Astrocyte (in vitro differentiated cells and primary cell): Measurements from ENCODE around the gene CDH23. TPM values are rescaled to one million over a fixed set of nuclear protein-coding genes. Genes with fewer than 3 reads are reported as not detected.

Experiments used
- DNase-seq: peaks from one replicate; pipeline ENCODE4 v3.0.0-alpha.2; 2010; ENCODE audit warnings: low read depth
- FAIRE-seq: peaks from 2 replicates; lab custom pipeline; 2011; peaks lifted over from hg19 to GRCh38; lab: Jason Lieb, UNC
- H2AFZ ChIP-seq: 2 replicates; pipeline ENCODE4 v1.6.0; 2012; ENCODE audit warnings: low read depth, low read length, inconsistent platforms
- H3K27ac ChIP-seq: 2 replicates; pipeline ENCODE4 v1.5.1; 2011; ENCODE audit warnings: low read depth, low read length, inconsistent platforms
- H3K27me3 ChIP-seq: 2 replicates; pipeline ENCODE4 v1.6.0; 2011; ENCODE audit warnings: low read length, inconsistent platforms; ENCODE audit not compliant: insufficient read depth
- H3K36me3 ChIP-seq: 2 replicates; pipeline ENCODE4 v1.5.1; 2011; ENCODE audit warnings: low read length, inconsistent platforms; ENCODE audit not compliant: insufficient read depth
- H3K4me1 ChIP-seq: 2 replicates; pipeline ENCODE4 v1.5.1; 2011; ENCODE audit warnings: low read length, inconsistent platforms; ENCODE audit not compliant: insufficient read depth
- H3K4me2 ChIP-seq: 2 replicates; pipeline ENCODE4 v1.6.0; 2012; ENCODE audit warnings: low read length, inconsistent platforms
- H3K4me3 ChIP-seq: 2 replicates; pipeline ENCODE4 v1.5.1; 2011; ENCODE audit warnings: low read depth, mild to moderate bottlenecking, low read length, inconsistent platforms; ENCODE audit not compliant: insufficient read depth
- H3K79me2 ChIP-seq: 2 replicates; pipeline ENCODE4 v1.6.0; 2012; ENCODE audit warnings: mild to moderate bottlenecking, low read length, inconsistent platforms; ENCODE audit not compliant: insufficient read depth
- H3K9ac ChIP-seq: 2 replicates; pipeline ENCODE4 v1.6.0; 2012; ENCODE audit warnings: mild to moderate bottlenecking, low read length, inconsistent platforms
- H3K9me3 ChIP-seq: 2 replicates; pipeline ENCODE4 v1.5.1; 2012; ENCODE audit warnings: low read depth, mild to moderate bottlenecking, low read length, inconsistent platforms; ENCODE audit not compliant: insufficient read depth
- H4K20me1 ChIP-seq: 2 replicates; pipeline ENCODE4 v1.6.0; 2012; ENCODE audit warnings: low read length, inconsistent platforms; ENCODE audit not compliant: insufficient read depth
- H3K27ac Mint-ChIP-seq: one replicate; pipeline ENCODE4 v1.8.0; 2021; ENCODE audit warnings: mild to moderate bottlenecking, mixed read lengths; ENCODE audit not compliant: unreplicated experiment
- H3K27me3 Mint-ChIP-seq: one replicate; pipeline ENCODE4 v1.8.0; 2021; ENCODE audit warnings: low read depth, mixed read lengths; ENCODE audit not compliant: unreplicated experiment
- H3K36me3 Mint-ChIP-seq: one replicate; pipeline ENCODE4 v1.8.0; 2021; ENCODE audit warnings: low read depth, mixed read lengths; ENCODE audit not compliant: unreplicated experiment
- H3K4me1 Mint-ChIP-seq: one replicate; pipeline ENCODE4 v1.8.0; 2021; ENCODE audit warnings: low read depth, mixed read lengths; ENCODE audit not compliant: unreplicated experiment
- H3K4me3 Mint-ChIP-seq: one replicate; pipeline ENCODE4 v1.8.0; 2021; ENCODE audit warnings: mild to moderate bottlenecking, moderate library complexity, mixed read lengths; ENCODE audit not compliant: unreplicated experiment
- H3K9me3 Mint-ChIP-seq: one replicate; pipeline ENCODE4 v1.8.0; 2021; ENCODE audit warnings: mild to moderate bottlenecking, mixed read lengths; ENCODE audit not compliant: unreplicated experiment
- EZH2 ChIP-seq: IDR thresholded peaks from 2 replicates; pipeline ENCODE4 v1.6.1; 2012; ENCODE audit warnings: mild to moderate bottlenecking, low read length, inconsistent platforms; ENCODE audit not compliant: insufficient read depth
- total RNA-seq: library from RNA; stranded (reverse); gene quantifications from 2 replicates; pipeline ENCODE4 v1.2.1, GENCODE V29; 2021
- TF ChIP-seq, protein P1 (sequence below): IDR thresholded peaks from 2 replicates; pipeline ENCODE4 v1.5.1; 2011; ENCODE audit warnings: low read depth, mild to moderate bottlenecking, inconsistent platforms, low read length, moderate library complexity; ENCODE audit not compliant: insufficient read depth

The CDH23 gene
- total RNA-seq, 1 donor from 2014 or later: not detected

GRCh38 chr10:71348850-71349249, 47.9 kb upstream of the CDH23 start:
- no peaks in the 10 kb centered on the region for H3K27me3 ChIP-seq
- Mint-ChIP-seq H3K4me1 (peaks cover 1% of the 10 kb centered on the region), H3K4me3 (no peak overlapping the region), H3K27me3 (peaks cover 76% of the 10 kb centered on the region), H3K27ac (peak overlapping the region; percentile 47), H3K9me3 (no peaks in the 10 kb centered on the region), H3K36me3 (peaks cover 9% of the 10 kb centered on the region)
- H4K20me1 ChIP-seq: peaks cover 5% of the 10 kb centered on the region
- no peak overlapping the region for H2AFZ ChIP-seq
- H3K36me3 ChIP-seq: no peaks in the 10 kb centered on the region
- no peaks in the 10 kb centered on the region for H3K79me2 ChIP-seq
- no peak for TF ChIP-seq EZH2
- H3K9me3 ChIP-seq: no peaks in the 10 kb centered on the region
- DNase-seq (no peak), FAIRE-seq (no peak)
- H3K4me2 ChIP-seq: no peak overlapping the region
- no peak overlapping the region for H3K27ac ChIP-seq
- H3K9ac ChIP-seq: no peak overlapping the region
- H3K4me1 ChIP-seq: peaks cover 3% of the 10 kb centered on the region
- no peak overlapping the region for H3K4me3 ChIP-seq

GRCh38 chr10:71349406-71349805, 47.3 kb upstream of the CDH23 start:
- H3K27ac ChIP-seq: no peak overlapping the region
- no peaks in the 10 kb centered on the region for H3K9me3 ChIP-seq
- TF ChIP-seq EZH2: no peak
- TF ChIP-seq, protein P1, sequence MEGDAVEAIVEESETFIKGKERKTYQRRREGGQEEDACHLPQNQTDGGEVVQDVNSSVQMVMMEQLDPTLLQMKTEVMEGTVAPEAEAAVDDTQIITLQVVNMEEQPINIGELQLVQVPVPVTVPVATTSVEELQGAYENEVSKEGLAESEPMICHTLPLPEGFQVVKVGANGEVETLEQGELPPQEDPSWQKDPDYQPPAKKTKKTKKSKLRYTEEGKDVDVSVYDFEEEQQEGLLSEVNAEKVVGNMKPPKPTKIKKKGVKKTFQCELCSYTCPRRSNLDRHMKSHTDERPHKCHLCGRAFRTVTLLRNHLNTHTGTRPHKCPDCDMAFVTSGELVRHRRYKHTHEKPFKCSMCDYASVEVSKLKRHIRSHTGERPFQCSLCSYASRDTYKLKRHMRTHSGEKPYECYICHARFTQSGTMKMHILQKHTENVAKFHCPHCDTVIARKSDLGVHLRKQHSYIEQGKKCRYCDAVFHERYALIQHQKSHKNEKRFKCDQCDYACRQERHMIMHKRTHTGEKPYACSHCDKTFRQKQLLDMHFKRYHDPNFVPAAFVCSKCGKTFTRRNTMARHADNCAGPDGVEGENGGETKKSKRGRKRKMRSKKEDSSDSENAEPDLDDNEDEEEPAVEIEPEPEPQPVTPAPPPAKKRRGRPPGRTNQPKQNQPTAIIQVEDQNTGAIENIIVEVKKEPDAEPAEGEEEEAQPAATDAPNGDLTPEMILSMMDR: no peak
- Mint-ChIP-seq H3K27ac (peak overlapping the region; percentile 56), H3K9me3 (no peaks in the 10 kb centered on the region), H3K36me3 (peaks cover 9% of the 10 kb centered on the region), H3K4me3 (no peak overlapping the region), H3K27me3 (peaks cover 73% of the 10 kb centered on the region), H3K4me1 (no peaks in the 10 kb centered on the region)
- peak; percentile 51 for DNase-seq
- peaks cover 3% of the 10 kb centered on the region for H3K4me1 ChIP-seq
- H3K36me3 ChIP-seq: no peaks in the 10 kb centered on the region
- H2AFZ ChIP-seq: no peak overlapping the region
- H3K4me3 ChIP-seq: no peak overlapping the region
- no peaks in the 10 kb centered on the region for H3K27me3 ChIP-seq
- no peak overlapping the region for H3K4me2 ChIP-seq
- H3K9ac ChIP-seq: no peak overlapping the region
- H4K20me1 ChIP-seq: peaks cover 5% of the 10 kb centered on the region
- no peak for FAIRE-seq
- H3K79me2 ChIP-seq: no peaks in the 10 kb centered on the region

GRCh38 chr10:71351087-71351486, 45.6 kb upstream of the CDH23 start:
- Mint-ChIP-seq H3K4me1 (peaks cover 10% of the 10 kb centered on the region), H3K27me3 (peaks cover 61% of the 10 kb centered on the region), H3K4me3 (no peak overlapping the region), H3K27ac (no peak overlapping the region), H3K36me3 (peaks cover 9% of the 10 kb centered on the region), H3K9me3 (no peaks in the 10 kb centered on the region)
- Histone ChIP-seq H3K36me3 (no peaks in the 10 kb centered on the region), H3K9me3 (no peaks in the 10 kb centered on the region), H3K9ac (no peak overlapping the region), H3K4me2 (no peak overlapping the region), H3K79me2 (no peaks in the 10 kb centered on the region), H4K20me1 (peaks cover 5% of the 10 kb centered on the region), H3K27ac (no peak overlapping the region), H3K4me3 (no peak overlapping the region), H3K27me3 (no peaks in the 10 kb centered on the region), H3K4me1 (peaks cover 8% of the 10 kb centered on the region), H2AFZ (no peak overlapping the region)
- no peak for TF ChIP-seq EZH2
- TF ChIP-seq, protein P1: no peak
- DNase-seq: no peak
- FAIRE-seq: no peak
